Measurements from ENCODE around the gene ZNF44.

ZNF44 gene

DNA sequence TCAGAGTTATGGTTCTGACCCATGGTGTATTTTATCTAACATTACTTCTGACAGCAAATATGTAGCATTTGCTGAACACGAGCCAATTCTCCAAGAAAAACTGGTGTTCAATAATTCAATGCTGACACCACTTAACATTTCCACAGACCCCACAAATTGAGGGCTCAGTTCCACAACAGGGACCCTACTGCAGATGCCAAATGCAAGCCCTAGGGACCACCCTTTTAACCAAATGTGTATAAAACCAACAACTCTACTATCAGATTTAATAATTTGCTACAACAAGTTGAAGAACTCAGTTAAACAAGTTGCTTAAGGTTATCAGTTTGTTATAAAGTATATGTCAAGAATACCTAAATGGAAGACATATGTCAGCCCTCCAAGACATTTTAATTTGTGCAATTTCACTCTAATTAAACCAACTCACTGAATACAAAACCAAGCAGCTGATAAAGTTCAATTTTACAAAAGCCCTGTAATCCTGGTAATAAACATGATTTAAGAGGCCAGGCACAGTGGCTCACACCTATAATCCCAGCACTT is 6.7 kb downstream of the ZNF44 start:
- H3K27me3 ChIP-seq (replicated peaks), result no peaks in the 10 kb centered on the region
- in situ Hi-C loops (cut with HindIII; ENCODE audit: low pct_ligation_motif_present, low sequenced_read_pairs), result no loop called here
- no peaks in the 10 kb centered on the region for H3K36me3 ChIP-seq (replicated peaks)
- no peak overlapping the region for H3K4me3 ChIP-seq (ENCODE audit: low read depth, low read length)
- TF ChIP-seq, protein P1, sequence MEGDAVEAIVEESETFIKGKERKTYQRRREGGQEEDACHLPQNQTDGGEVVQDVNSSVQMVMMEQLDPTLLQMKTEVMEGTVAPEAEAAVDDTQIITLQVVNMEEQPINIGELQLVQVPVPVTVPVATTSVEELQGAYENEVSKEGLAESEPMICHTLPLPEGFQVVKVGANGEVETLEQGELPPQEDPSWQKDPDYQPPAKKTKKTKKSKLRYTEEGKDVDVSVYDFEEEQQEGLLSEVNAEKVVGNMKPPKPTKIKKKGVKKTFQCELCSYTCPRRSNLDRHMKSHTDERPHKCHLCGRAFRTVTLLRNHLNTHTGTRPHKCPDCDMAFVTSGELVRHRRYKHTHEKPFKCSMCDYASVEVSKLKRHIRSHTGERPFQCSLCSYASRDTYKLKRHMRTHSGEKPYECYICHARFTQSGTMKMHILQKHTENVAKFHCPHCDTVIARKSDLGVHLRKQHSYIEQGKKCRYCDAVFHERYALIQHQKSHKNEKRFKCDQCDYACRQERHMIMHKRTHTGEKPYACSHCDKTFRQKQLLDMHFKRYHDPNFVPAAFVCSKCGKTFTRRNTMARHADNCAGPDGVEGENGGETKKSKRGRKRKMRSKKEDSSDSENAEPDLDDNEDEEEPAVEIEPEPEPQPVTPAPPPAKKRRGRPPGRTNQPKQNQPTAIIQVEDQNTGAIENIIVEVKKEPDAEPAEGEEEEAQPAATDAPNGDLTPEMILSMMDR (IDR thresholded peaks at IDR 0.05; ENCODE audit: low read depth, low read length, missing control alignments), result no peak
- H3K27ac ChIP-seq, result no peak overlapping the region
- no peak for DNase-seq

DNA sequence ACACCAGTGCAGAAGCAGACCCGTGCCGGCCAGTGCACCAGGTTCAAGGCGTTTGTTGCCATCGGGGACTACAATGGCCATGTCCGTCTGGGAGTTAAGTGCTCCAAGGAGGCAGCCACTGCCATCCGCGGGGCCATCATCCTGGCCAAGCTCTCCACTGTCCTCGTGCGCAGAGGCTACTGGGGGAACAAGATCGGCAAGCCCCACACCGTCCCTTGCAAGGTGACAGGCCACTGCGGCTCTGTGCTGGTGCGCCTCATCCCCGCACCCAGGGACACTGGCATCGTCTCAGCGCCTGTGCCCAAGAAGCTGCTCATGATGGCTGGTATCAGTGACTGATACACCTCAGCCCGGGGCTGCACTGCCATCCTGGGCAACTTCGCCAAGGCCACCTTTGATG is 10.1 kb downstream of the ZNF44 start:
- H3K27me3 ChIP-seq (replicated peaks), result no peaks in the 10 kb centered on the region
- no peak for DNase-seq
- TF ChIP-seq, protein P1 (IDR thresholded peaks at IDR 0.05; ENCODE audit: low read depth, low read length, missing control alignments), result no peak
- in situ Hi-C loops (cut with HindIII; ENCODE audit: low pct_ligation_motif_present, low sequenced_read_pairs), result no loop called here
- H3K36me3 ChIP-seq (replicated peaks), result no peaks in the 10 kb centered on the region
- H3K4me3 ChIP-seq (ENCODE audit: low read depth, low read length), result no peak overlapping the region
- no peak overlapping the region for H3K27ac ChIP-seq

DNA sequence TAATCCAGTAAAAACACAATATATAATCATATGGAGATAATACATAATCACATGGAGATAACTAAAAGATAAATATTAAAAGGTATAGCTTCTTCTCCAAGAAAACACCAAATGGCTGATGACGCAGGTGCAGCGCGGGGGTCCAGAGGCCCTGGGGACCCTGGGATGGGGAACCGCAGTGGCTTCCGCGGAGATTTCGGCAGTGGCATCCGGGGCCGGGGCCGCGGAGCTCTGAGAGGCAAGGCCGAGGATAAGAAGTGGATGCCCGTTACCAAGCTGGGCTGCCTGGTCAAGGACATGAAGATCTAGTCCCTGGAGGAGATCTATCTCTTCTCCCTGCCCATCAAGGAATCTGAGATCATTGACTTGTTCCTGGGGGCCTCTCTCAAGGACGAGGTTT is 10.5 kb downstream of the ZNF44 start:
- H3K27ac ChIP-seq, result no peak overlapping the region
- H3K4me3 ChIP-seq (ENCODE audit: low read depth, low read length), result no peak overlapping the region
- no peaks in the 10 kb centered on the region for H3K27me3 ChIP-seq (replicated peaks)
- no peaks in the 10 kb centered on the region for H3K36me3 ChIP-seq (replicated peaks)
- DNase-seq, result no peak
- in situ Hi-C loops (cut with HindIII; ENCODE audit: low pct_ligation_motif_present, low sequenced_read_pairs), result no loop called here
- TF ChIP-seq, protein P1 (IDR thresholded peaks at IDR 0.05; ENCODE audit: low read depth, low read length, missing control alignments), result no peak

- no peak overlapping the region for H3K27ac ChIP-seq
- DNase-seq, result no peak
- H3K4me3 ChIP-seq (ENCODE audit: low read depth, low read length), result no peak overlapping the region
- H3K36me3 ChIP-seq (replicated peaks), result peaks cover 3% of the 10 kb centered on the region
- TF ChIP-seq, protein P1 (IDR thresholded peaks at IDR 0.05; ENCODE audit: low read depth, low read length, missing control alignments), result no peak
- H3K27me3 ChIP-seq (replicated peaks), result no peaks in the 10 kb centered on the region
- in situ Hi-C loops (cut with HindIII; ENCODE audit: low pct_ligation_motif_present, low sequenced_read_pairs), result no loop called here
Measured at GRCh38 chr19:12278713-12279112, 16.0 kb downstream of the ZNF44 start.

DNA sequence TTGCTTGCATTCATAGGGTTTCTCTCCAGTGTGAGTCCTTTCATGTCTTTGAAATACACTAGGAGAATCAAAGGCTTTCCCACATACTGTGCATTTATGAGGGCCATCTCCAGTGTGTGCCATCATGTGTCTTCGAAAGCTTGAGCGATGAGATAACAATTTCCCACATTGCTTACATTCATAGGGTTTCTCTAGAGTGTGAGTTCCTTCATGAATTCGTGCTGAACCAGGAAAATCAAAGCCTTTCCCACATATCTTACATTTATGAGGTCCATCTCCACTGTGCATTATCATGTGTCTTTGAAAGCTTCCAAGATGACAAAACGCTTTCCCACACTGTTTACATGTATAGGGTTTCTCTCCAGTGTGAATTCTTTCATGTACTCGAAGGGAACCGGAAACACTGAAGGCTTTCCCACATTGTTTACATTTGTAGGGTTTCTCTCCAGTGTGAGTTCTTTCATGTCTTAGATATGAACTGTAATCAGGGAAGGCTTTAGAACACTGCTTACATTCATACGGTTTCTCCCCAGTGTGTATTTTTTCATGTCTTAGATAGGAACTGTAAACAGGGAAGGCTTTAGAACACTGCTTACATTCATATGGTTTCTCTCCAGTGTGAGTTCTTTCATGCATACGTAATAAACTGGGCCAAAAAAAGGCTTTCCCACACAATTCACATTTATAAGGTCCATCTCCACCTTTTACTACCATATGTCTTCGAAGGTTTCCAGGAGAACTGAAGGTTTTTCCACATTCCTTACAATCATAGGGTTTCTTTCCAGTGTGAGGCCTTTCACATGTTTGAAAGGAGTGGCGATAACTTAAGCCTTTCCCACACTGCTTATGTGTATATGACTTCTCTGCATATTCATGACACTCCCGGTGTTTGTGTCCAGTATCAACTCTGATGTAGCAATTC is 21.4 kb downstream of the ZNF44 start:
- Histone ChIP-seq H3K27me3 (replicated peaks) (no peaks in the 10 kb centered on the region), H3K27ac (no peak overlapping the region), H3K36me3 (replicated peaks) (peaks cover 14% of the 10 kb centered on the region), H3K4me3 (ENCODE audit: low read depth, low read length) (no peak overlapping the region)
- in situ Hi-C loops (cut with HindIII; ENCODE audit: low pct_ligation_motif_present, low sequenced_read_pairs), result no loop called here
- no peak for DNase-seq
- TF ChIP-seq, protein P1 (IDR thresholded peaks at IDR 0.05; ENCODE audit: low read depth, low read length, missing control alignments), result no peak

All from brain microvascular endothelial cell (primary cell).